Measurements from ENCODE around the gene EXOC3.
"Not testable (repeated sequence)": the region's sequence is repeated elsewhere in the genome, so short reads cannot be mapped to it uniquely, and the experiment has no call there.

GRCh38 chr5:398141-398474 lies 44.9 kb upstream of the EXOC3 start:
- TF ChIP-seq CTCF, POLR2A, POLR2AphosphoS5, EP300 (IDR thresholded peaks at IDR 0.05): not testable (repeated sequence)

Data from gastroesophageal sphincter (tissue), 3 donors.